HG03039 (cell line): ENCODE data around the gene FOXL3.

Experiments used
- ATAC-seq: cut with Tn5 transposase; IDR thresholded peaks from one replicate; pipeline ENCODE4 v1.9.1; 2021; ENCODE audit warnings: mild to moderate bottlenecking, moderate library complexity; ENCODE audit not compliant: unreplicated experiment

Gene FOXL3

DNA sequence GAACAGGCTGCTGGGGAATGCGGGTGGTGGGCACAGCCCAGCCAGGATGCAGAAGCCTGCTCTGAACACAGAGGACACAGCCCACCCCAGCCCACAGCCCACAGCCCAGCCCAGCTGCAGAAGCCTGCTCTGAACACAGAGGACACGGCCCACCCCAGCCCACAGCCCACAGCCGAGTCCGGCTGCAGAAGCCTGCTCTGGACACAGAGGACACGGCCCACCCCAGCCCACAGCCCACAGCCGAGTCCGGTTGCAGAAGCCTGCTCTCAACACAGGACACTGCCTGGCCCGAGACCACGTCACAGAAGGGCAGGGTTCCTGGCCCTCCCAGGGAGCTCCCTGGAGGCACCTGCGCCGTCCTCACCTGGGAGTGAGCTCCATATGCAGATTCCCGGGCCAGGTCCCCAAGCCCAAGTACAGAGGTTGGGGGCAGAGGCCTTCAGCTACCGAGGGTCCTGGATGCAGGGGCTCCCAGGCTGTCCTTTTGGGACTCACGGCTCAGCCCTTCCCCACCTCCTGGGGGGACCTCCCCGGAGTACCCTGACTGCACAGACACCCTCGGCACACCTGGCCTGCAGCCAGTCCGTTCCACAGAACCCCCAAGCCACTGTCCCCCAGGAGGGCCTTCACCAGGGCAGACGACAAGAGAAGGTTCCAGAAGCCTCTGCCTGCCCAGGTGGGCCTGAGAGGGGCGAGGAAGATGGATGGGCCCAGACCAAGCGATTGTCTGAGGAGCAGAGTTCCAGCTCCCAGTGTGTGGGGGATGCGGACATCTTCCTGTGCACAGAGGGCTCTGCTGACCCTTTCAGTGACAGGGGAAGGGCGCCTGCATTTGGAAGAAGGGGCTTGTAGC, 23.7 kb upstream of the FOXL3 start:
- no peak for ATAC-seq

DNA sequence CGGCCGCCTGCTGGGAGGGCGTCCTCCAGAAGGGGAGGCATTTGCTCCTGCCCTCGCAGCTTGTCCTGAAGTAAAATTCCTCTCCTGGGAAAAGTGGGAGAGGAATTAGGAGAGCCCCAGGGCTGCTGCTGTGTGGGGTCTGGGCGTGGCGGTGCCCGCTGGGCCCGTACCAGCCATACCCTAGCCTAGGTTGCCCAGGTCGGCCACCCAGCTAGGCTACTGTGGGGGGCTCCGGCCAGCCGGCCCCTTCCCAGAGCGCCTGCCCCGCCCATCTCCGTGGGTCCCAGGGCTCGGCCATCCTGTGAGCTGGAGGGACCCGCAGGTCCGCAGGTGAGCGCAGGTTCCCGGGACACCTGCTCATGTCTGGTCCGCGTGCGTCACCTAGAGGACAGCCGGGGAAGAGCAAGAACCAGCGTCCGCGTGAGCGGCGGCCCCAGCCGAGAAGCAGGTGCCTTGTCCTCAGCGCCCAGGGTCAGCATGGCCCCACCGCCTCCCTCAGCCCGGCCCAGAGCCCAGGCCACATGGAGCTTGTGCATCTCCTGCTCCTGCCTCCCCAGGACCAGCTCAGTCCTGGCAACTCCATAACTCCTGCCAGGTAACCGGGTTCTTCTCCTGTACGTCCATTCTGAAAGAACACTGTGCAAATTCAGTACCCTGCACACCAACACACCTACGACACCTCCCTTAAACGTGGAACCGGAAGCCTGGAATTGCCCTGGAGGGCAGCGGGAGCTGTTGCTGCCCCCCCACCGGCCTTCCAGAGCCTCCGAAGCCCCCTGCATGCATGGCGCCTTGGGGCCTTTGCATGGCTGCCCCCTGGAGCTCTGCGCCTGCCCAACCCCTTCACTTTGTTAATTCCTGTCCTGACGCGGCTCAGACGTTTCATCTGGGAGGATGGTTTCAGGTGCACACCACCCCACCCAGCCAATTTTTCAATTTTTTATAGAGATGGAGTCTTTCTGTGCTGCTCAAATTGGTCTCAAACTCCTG, 22.8 kb upstream of the FOXL3 start:
- ATAC-seq = no peak

DNA sequence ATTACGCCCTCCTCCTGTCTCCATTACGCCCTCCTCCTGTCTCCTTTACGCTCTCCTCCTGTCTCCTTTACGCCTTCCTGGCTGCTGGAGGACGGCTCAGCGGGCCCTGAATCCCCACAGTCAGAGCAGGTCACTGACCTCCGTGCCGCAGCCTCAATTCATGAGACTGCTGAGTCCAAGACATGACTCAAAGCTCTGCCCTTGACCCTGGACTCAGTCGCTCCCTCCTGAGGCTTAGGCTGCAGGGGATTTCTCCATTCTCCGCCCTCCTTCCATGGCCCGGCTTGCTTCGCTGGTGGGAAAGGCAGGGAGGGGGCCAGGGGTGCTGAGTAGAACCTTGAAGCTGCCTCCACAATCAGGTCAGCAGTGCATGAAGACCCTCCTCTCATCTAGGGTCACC, 21.0 kb upstream of the FOXL3 start:
- no peak for ATAC-seq

DNA sequence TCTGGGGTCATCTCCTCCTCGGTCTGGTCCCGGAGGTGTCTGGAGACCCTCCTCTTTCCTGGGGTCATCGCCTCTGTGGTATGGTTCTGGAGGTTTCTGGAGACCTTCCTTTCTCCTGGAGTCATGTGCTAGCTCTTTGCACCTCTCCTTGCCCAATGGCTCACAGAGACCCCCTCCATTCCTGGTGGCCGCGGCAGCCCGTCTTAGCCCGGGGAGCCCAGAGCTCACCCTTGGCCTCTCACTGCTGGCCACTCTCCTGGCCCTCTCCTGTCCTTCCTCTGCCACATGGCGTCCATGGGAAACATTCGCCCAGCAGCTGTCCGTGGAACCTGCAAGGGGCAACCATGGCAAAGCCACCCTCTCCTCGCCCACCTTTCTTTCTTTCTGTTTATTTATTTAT, 20.2 kb upstream of the FOXL3 start:
- ATAC-seq = no peak

DNA sequence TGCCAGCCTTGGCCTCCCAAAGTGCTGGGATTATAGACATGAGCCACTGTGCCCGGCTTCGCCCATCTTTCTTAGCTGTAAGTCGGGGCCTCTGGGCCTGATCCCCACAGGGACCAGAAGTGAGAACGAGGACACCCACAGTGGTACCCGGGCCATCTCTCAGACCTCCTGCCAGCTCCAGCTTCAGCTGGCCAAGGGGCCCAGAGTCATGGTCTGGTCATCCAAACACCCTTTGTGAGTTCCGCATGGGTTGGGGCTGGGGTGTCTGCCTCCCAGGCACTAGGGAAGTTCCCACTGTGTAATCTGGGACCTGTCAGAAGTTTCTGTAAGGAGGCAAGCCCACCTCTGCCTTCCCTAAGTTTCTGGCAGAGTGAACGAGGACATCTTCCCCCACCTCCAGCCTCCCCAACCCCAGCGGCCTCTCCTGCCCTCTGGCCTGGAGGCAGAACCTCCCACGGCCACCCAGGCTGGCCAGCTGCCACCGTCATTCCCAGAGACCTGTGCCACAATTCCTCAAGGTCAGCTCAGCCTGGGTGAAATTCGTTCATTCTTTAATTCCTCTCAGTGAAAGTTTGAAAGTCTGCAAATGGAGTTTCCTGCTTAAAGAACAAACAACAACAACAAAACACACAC, 19.5 kb upstream of the FOXL3 start:
- ATAC-seq = no peak

DNA sequence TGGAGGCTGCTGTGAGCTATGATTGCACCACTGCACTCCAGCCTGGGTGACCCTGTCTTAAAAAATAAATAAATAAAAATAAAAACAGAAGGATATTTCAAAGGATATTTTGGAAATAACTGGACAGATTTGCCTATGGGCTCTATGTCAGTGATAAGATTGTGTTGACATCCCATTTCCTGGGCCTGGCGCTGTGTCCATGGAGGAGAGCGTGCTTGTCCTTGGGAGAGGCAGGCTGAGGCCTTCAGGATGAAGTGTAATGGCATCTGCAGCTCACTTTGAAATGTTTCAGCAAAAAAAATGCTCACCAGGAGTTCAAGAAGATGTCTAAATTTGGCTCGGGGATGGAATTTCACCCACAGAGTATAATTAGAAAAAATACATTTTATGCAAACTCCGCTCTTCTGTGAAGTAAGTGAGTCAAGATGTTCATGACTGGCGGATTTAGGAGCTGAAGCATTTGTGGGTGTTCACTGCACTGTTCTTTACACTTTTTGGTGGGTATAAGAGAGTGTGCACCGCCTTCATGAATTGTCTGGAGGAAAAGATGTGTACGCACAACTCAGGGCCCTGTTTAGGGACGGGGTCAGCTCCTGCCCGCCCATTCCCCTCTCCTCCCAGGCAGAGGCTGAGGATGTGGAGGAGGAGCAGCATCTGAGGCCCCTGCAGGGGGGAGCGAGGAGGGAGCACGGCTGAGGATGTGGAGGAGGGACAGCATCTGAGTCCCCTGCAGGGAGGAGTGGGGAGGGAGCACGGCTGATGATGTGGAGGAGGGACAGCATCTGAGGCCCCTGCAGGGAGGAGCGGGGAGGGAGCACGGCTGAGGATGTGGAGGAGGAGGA, 18.5 kb upstream of the FOXL3 start:
- ATAC-seq = no peak

DNA sequence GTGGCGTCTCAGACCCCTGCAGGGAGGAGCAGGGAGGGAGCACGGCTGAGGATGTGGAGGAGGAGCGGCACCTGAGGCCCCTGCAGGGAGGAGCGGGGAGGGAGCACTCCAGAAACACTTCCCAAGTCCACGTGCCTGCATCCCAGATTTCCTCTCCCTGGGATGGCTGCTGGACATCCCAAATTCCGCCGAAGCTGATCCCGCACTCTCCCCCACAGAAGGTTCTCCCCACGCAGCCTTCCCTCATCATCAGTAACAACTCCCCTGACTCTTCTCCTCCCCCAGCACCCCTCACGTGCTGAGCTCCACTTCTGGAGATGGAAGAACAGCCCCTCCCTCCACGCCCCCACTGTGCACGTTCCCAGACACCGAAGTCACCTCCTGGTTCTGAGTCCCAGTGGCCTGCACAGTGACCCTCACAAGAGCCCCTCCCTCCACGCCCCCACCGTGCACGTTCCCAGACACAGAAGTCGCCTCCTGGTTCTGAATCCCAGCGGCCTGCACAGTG, 17.8 kb upstream of the FOXL3 start:
- ATAC-seq = no peak

DNA sequence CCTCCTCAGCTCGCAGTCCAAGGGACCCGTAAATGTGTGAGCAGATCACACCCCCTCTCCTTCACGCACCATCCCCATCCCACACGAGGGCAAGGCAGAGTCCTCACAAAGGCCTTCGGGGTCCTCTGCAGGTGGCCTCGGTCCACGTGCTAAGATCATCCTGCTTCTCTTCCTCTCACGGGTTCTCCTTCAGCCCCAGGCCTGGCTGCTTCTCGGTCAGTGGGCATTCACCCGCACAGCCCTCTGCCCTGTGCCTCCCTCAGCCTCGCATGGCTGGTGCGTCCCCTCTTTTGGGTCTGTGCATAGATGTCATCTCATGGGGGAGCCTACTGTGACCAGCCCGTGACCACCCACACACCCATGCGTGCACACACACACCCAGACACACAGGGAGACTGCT, 17.3 kb upstream of the FOXL3 start:
- ATAC-seq = no peak

DNA sequence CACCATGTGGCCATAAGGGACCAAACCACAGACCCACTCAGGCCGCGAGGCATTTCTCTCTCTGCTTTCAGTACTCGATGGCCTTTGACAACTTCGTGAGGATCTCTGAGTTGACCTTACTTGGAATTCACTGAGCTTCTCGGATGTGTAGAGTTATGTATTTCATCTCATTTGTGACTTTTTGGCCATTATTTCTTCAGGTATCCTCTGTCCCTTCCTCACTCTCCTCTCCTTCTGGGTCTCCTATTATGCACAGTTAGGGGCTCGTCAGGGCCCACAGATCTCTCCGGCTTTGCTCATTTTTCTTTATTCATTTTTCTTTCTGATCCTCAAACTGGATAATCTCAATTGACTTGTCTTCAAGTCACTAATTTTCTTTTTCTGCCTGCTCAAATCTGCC, 16.6 kb upstream of the FOXL3 start:
- no peak for ATAC-seq

DNA sequence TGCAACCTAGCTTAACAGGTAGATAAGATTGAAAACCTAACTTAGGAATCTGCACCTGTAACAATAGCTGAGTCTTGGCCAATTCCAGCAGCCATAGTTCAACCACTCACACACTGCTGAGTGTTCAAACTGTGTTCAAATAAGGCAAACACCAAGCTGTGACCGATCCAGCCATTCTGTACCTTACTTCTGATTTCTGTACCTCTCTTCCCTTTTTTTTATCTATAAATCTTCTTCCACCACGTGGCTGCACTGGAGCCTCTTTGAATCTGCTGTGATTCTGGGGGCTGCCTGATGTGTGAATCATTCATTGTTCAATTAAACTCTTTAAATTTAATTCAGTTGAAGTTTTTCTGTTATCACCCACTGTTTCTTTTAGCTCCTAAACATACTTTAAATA, 15.7 kb upstream of the FOXL3 start:
- no peak for ATAC-seq

DNA sequence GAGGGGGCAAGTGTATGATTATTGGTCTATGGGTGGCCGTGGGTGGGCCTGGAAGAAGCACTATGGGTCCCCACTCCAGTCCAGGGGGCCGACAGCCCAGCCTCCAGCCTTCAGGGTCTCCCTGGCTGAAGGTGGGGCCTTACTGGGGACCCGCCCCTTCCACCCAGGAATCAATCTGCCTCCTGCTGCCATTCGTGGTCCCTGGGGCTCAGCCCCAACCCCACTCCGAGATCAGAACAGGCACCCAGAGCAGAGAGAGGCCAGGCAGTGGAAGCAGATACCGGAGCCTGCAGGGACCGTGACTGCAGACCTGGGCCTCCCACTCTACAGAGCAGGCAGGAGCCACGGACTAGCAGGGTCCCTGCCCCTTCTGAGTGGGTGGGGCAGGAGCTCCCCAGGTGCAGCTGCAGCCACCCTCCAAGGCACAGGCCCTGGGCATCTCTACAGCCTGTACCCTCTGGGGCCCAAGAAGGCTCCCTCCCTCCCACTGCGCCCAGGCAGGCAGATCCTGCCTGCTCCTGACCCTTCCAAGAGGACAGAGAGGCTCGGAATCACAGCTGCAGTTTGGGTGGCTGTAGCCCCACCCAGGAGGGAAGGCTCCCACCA, 13.6 kb upstream of the FOXL3 start:
- no peak for ATAC-seq

DNA sequence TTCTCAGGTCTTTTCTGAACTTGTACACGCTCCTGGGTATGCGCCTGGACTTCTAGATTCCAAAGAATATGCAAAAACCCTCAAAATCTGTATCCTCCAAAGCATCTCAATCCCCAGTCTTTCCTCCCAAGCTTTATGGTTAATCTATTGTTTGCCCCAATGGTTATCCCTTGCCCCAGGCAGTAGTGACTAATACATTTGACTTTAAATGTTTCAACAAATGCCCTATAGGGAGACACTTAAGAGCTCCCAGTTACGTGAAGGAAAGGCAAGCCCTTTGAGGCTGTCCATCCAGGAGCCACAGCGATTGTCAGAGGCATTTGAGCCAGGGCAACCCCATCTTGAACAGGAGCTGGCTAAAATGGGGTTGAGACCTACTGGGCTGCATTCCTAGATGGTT, 12.7 kb upstream of the FOXL3 start:
- ATAC-seq = no peak

DNA sequence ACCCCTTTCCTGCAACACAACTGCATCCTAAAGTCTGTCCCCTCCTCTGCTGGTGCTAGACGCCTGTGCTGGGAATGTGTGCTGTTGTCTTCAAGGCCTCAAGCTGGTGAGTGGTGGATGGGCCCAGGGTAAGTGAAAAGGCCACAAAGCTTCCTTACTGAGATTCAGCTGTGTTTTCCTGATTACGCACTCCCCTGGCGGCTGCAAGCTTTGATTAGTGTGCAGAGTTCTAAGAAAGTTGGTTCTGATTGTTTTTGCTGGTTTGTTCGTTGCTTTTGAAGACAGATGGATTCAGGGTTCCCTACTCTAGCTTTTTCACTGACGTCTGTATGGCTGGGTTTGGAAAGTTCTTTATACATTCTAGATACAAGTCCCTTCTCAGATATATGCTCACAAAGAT, 11.9 kb upstream of the FOXL3 start:
- ATAC-seq = no peak

DNA sequence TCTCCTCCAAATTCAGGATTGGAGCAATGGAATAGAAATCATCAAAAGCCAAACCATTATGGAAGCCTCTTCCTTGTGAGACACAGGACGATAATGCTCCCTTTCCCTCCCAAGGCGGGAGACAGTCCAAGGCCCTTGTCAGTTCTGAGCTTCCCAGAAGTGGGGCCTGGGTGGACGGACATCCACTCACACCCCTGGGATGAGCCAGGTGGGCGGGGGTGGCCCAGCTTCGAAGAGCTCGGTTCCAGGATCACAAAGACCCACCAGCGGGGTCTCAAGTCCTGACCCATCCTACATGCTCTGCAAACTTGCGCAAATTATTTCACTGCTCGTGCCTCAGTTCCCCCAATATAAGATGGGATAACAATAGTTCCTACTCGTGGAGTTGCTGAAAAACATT, 10.1 kb upstream of the FOXL3 start:
- ATAC-seq = no peak

DNA sequence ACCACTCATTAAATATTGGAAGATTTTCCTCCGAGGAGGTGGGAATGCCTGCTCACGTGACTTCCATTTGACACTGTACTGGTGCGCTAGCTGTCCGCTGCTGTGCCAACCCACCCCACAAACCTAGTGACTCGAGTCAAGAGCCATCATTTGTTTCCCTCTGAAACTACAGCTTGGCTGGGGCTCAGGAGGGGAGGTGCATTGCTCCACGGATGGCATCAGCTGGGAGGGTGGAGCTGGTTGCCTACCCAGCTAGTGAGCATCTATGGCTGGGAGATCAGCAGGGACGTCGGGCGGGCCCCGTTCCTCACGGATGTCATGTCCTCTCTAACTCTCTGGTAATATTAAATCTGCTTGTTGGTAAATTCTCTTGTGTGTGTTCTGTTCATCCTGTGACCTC, 9.5 kb upstream of the FOXL3 start:
- no peak for ATAC-seq

DNA sequence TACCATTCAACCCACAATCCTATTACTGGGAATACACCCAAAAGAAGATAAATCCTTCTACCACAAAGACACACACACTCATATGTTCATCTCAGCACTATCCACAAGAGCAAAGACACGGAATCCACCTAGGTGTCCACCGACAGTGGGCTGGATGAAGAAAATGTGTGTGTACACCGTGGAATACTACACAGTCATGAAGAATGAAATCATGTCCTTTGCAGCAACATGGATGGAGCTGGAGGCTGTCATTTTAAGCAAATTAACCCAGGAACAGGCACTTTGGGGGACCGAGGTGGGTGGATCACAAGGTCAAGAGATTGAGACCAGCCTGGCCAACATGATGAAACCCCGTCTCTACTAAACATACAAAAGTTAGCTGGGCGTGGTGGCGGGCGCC, 8.3 kb upstream of the FOXL3 start:
- no peak for ATAC-seq

DNA sequence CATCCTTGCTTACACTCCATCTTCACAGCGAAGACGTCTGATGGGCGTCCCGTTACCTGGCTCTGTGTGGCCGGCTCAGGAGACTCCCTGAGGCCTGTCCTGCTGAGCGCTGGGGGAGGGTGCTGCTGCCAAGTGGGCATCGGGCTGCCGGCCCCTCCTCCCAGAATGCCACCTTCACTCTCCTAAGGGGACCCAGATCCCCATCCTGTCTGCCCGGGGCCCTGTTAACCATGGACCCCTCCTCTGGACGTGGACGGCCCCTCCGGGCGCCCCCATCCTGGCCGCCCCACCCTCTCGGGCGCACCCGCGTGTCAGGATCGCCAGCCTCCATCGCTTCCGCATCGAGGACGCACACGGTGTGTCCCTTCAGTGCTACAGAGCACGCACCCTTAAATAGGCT, 7.3 kb upstream of the FOXL3 start:
- ATAC-seq = no peak

DNA sequence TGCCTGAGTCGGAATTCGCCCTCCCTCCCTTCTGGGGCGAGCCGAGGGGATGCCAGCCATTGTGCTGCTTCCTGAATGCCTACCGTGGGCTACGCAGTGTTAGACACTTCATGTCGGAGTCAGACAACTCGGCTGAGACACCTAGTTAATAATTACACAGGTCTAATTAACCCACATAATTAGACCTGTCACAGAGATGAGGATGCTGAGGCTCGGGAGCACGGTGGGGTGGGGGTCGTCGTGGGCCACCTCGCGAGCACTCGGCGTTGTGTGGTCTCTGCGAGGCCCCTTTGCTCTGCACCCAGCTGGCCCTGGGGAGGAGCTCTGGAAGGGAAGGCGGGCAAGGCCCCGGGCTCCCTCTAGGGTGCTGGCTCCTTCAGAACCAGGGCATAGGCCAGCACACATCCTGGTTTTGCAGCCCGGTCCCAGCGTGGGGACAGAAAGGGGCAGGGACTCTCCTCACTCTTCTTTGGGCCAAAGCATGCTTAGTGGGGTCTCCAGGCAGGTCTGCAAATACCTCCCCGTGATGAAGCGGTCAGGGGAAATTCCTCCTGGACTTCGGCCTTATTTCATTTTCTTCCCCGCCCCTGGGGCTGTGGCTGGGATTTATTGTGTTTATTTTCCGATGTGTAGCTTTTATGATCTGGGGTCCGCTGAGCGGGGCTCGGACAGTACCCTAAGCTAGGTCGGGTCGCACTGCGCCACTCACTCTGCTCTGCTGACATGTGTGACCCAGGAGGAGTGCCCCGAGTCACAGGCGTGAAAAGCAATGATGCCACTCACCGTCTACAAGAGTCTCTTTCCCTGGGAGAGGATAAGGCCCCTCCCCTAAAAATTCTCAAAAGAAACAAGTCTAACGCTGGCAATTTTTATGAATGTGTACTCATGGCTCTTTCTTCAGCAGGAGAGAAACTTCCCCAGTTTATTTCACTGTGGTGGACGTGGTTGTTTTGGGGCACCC, 4.9 kb upstream of the FOXL3 start:
- no peak for ATAC-seq

DNA sequence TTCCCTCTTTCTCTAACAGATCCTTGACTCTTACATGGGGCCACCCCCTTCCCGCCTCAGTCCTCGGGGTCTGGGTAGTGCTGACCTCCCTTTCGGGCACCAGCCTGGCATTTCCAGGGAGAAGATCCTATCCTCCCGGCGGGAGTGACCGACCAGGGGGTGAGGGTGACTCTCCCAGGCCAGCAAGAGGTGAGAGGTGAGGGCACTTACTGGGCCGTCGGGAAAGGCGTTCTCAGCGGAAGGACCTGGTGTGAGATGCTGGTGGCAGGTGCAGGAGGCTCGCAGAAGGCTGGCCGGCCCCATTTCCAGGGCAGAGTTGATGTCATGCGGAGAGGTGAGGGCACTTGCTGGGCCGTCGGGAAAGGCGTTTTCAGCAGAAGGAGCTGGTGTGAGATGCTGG, 4.2 kb upstream of the FOXL3 start:
- no peak for ATAC-seq
